ENCODE measurements around the gene COX15.

DNA sequence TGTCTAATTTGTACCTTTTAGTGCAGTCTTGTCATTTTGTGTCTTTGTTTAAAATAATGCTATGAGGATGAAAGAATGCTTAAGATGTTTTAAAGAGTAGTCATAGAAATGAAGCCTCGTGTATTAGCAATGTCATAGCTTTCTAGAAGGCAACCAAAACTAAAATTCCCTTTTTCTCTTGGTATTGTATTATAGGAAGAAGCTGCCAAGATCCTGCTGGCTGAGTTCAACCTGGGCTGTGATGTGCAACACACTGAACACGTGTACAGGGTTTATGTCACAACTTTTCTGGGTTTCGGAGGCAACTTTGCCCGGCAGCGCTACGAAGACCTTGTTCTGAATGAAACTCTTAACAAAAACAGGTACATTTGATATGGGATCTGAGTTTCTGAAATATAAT lies 36.2 kb downstream of the COX15 start:
- TF ChIP-seq, protein P1, sequence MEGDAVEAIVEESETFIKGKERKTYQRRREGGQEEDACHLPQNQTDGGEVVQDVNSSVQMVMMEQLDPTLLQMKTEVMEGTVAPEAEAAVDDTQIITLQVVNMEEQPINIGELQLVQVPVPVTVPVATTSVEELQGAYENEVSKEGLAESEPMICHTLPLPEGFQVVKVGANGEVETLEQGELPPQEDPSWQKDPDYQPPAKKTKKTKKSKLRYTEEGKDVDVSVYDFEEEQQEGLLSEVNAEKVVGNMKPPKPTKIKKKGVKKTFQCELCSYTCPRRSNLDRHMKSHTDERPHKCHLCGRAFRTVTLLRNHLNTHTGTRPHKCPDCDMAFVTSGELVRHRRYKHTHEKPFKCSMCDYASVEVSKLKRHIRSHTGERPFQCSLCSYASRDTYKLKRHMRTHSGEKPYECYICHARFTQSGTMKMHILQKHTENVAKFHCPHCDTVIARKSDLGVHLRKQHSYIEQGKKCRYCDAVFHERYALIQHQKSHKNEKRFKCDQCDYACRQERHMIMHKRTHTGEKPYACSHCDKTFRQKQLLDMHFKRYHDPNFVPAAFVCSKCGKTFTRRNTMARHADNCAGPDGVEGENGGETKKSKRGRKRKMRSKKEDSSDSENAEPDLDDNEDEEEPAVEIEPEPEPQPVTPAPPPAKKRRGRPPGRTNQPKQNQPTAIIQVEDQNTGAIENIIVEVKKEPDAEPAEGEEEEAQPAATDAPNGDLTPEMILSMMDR (IDR thresholded peaks at IDR 0.05; ENCODE audit: low read length): no peak
- TF ChIP-seq EZH2 (IDR thresholded peaks at IDR 0.05; ENCODE audit: borderline replicate concordance, low read length): no peak

Measured in OCI-LY1 (cell line).